ENCODE results near the gene RAB6D. TPM values are rescaled to one million over a fixed set of nuclear protein-coding genes. Genes with fewer than 3 reads are reported as not detected.
"Not testable (repeated sequence)": the region's sequence is repeated elsewhere in the genome, so short reads cannot be mapped to it uniquely, and the experiment has no call there.

RAB6D gene
- total RNA-seq = not detected

GRCh38 chr2:131363703-131364186, at the start of gene RAB6D:
RAB6D (minus strand) TSS chr2:131364168; CDS start chr2:131363720, 448 bp downstream.
- not testable (repeated sequence) for H3K9me3 Mint-ChIP-seq; H3K27ac Mint-ChIP-seq; H3K36me3 Mint-ChIP-seq; DNase-seq (ENCODE audit: low spot score in 2 of 2)
- ATAC-seq = peak in 1 of 2 donors; percentile 70

- Mint-ChIP-seq H3K36me3 (no peaks in the 10 kb centered on the region), H3K9me3 (no peaks in the 10 kb centered on the region), H3K27ac (peak overlapping the region in 1 of 2 donors; percentile 84)
- peak; percentile 37 to 63 for ATAC-seq
- DNase-seq (ENCODE audit: low spot score in 2 of 2) = peak in 1 of 2 donors; percentile 46
These were observed 49.3 kb upstream of the RAB6D start for GRCh38 chr2:131413148-131413747.

GRCh38 chr2:131410173-131410572, 46.2 kb upstream of the RAB6D start:
- DNase-seq (ENCODE audit: low spot score in 2 of 2) = no peak
- Mint-ChIP-seq H3K27ac (no peak overlapping the region), H3K36me3 (no peaks in the 10 kb centered on the region), H3K9me3 (no peaks in the 10 kb centered on the region)
- ATAC-seq = no peak

- peak in 1 of 2 donors; percentile 43 for ATAC-seq
- DNase-seq (ENCODE audit: low spot score in 2 of 2) = no peak
- no peaks in the 10 kb centered on the region for H3K9me3 Mint-ChIP-seq
- no peaks in the 10 kb centered on the region for H3K36me3 Mint-ChIP-seq
- no peak overlapping the region for H3K27ac Mint-ChIP-seq
These were observed 44.8 kb upstream of the RAB6D start for GRCh38 chr2:131408778-131409177.

DNA sequence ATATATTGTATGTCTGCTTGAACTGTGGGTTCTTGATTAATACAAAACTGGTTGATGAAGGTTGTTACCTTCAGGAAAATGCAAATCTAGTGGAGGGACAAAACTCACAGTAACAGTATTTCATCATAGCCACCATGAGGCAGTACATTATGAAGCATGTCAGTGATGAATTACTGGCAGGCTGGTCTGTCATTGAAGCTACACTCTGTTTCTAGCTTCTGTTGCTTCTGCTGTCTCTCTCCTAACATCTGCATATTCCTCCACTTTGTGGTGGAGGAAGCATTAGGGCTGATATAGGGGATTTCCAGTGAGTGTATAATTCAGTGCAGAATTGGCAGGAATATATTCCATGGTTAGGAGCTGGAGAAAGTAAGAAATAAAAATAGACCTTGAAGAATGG, 44.2 kb upstream of the RAB6D start:
- Mint-ChIP-seq H3K27ac (no peak overlapping the region), H3K9me3 (no peaks in the 10 kb centered on the region), H3K36me3 (no peaks in the 10 kb centered on the region)

GRCh38 chr2:131404753-131405152, 40.8 kb upstream of the RAB6D start:
- Mint-ChIP-seq H3K36me3 (no peaks in the 10 kb centered on the region), H3K9me3 (no peaks in the 10 kb centered on the region), H3K27ac (no peak overlapping the region)
- DNase-seq (ENCODE audit: low spot score in 2 of 2) = no peak
- ATAC-seq = no peak

More for the DNA sequence above, 44.2 kb upstream of the RAB6D start:
- ATAC-seq (no peak), DNase-seq (ENCODE audit: low spot score in 2 of 2) (no peak)

GRCh38 chr2:131402320-131403039, 38.5 kb upstream of the RAB6D start:
- H3K27ac Mint-ChIP-seq = no peak overlapping the region
- no peaks in the 10 kb centered on the region for H3K36me3 Mint-ChIP-seq
- DNase-seq (ENCODE audit: low spot score in 2 of 2) (no peak), ATAC-seq (no peak)
- H3K9me3 Mint-ChIP-seq = no peaks in the 10 kb centered on the region

DNA sequence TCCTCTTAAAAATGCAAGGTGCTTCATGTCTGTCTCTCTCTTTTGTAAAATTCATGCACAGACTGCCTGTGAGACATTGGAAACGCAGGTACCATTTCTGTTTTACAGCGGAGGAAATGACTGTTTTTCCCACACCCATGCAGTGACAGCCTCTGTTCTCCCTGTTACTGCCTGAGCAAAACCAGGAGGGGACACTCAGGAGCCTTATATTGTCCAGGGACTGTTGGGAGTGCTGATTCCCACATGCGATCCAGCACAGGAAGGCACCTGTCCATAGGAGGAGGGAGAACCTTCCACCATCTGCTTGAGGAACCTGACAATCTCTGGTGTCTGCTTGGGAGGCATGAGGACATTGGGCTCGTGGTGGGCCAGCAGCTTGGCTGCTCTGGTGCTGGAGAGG, 36.9 kb upstream of the RAB6D start:
- ATAC-seq (no peak), DNase-seq (ENCODE audit: low spot score in 2 of 2) (no peak)
- Mint-ChIP-seq H3K9me3 (no peaks in the 10 kb centered on the region), H3K27ac (no peak overlapping the region), H3K36me3 (no peaks in the 10 kb centered on the region)

DNA sequence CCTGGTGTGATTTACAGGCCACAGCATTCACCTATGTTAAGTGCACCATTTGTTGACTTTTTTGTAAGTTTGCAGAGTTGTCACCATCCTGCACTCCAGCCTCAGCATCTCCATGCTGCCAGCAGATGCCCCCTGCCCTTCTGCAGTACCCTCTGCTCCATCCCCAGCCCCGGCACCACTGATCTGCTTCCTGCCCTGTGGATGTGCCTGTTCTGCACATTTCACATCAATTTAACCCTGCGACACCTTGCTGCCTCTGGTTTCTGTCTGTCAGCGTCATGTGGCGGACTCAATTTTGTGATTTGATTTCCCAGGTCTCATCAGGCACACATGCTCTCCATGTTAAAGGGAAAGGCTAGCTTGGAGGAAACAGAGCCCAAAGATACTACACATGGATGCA, 36.5 kb upstream of the RAB6D start:
- H3K36me3 Mint-ChIP-seq; H3K9me3 Mint-ChIP-seq; H3K27ac Mint-ChIP-seq; ATAC-seq; DNase-seq (ENCODE audit: low spot score in 2 of 2): not testable (repeated sequence)

DNA sequence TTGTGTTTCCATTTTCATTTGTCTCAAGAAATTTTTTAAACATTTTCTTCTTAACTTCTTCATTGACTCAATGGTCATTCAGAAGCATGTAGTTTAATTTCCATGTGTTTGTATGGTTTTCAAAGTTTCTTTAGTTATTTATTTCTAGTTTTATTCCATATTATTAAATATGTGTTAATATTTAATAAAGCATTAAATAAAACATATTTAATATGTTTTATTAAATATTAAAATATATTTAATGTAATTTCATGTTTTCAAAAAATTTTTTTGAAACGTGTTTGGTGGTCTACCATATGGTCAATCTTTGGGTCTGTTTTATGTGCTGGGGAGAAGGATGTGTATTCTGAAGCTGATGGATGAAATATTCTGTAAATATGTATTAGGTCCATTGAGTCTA, 32.2 kb upstream of the RAB6D start:
- not testable (repeated sequence) for H3K27ac Mint-ChIP-seq; H3K9me3 Mint-ChIP-seq; ATAC-seq; DNase-seq (ENCODE audit: low spot score in 2 of 2); H3K36me3 Mint-ChIP-seq

DNA sequence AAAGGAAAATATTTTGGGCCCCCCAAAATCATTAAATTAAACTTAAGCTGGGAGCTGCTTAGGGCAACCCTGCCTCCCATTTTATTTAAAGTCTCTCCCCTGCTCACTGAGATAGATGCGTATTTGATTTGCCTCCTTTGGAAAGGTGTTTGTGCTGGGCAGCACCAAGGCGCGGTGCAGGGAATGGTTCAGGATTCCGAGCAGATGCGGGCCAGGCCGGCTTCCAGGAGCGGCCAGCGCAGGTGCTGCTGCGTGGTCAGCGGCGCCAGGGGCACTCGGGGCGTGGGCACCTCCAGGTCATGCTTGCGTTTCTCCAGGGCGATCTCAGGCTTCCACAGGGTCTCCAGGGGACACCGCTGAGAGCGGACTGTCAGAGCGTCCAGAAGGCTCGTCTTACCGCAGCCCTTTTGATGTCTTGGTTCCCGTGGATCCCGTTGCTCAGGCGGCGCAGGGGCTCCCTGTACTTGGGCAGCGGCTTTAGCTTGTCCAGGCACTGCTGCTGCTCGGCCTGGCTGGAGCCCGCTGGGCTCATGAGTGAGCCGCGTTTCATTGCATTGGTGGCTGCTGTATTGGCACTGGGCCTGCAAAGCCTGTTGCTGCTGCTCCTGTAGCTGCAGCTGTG, 31.2 kb upstream of the RAB6D start:
- not testable (repeated sequence) for DNase-seq (ENCODE audit: low spot score in 2 of 2); H3K36me3 Mint-ChIP-seq; H3K27ac Mint-ChIP-seq; H3K9me3 Mint-ChIP-seq; ATAC-seq

DNA sequence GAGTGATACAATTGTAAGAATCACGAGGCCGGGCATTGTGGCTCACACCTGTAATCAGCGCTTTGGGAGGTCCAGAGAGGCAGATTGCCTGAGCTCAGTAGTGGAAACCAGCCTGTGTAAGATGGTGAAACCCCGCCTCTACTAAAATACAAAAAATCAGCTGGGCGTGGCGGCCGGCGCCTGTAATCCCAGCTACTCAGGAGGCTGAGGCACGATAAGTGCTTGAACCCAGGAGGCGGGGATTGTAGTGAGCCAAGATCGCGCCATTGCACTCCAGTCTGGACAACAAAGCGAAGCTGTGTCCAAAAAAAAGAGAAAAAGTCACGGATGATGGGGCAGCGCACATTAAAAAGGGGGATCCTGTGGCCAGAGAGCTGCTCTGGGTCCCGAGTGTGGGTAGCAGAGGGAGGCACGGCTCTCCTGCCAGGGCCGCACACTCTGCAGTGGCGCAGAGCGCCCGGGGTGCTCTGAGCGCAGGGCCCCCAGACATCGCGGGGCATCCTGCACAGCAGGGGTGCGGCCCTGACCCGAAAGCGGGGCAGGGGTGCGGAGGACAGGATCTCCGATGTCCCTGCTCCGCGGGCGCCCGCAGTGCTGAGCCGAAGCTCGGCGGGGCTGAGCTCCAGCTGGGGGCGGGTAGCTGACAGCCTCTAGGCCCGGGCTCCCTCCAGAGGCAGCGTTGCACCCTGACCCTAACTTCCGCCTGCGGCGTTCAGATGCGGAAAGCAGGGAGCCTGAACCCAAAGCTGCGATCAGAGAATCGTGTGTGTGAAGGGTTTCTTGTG, 30.4 kb upstream of the RAB6D start:
- peak in 1 of 2 donors; percentile 27 for DNase-seq (ENCODE audit: low spot score in 2 of 2)
- no peaks in the 10 kb centered on the region for H3K36me3 Mint-ChIP-seq
- peak; percentile 29 to 76 for ATAC-seq

DNA sequence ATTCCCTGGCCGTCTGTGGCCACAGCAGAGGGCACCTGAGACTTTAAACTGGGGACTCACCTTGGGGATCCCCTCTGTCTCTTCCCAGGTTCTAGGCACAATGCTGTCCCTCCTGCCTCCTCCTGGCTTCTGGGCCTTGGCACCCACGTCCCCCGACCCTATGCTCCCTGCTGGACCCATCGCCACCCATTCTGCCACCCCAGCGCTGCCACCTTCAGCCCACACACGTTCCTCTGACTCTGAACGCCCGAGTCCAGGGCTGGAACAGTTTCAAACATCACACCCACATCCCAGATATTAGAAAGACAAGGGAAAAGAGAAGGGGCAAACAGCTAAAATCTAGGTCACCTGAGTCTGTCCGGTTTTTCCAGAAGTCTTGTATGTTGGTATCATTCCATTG, 28.0 kb upstream of the RAB6D start:
- ATAC-seq; H3K9me3 Mint-ChIP-seq; H3K36me3 Mint-ChIP-seq; DNase-seq (ENCODE audit: low spot score in 2 of 2): not testable (repeated sequence)
- peak overlapping the region in 1 of 2 donors; percentile 55 for H3K27ac Mint-ChIP-seq

More for the DNA sequence above, 30.4 kb upstream of the RAB6D start:
- Mint-ChIP-seq H3K27ac (no peak overlapping the region), H3K9me3 (no peaks in the 10 kb centered on the region)

- not testable (repeated sequence) for H3K27ac Mint-ChIP-seq; H3K36me3 Mint-ChIP-seq; H3K9me3 Mint-ChIP-seq; DNase-seq (ENCODE audit: low spot score in 2 of 2); ATAC-seq
These were observed 27.5 kb upstream of the RAB6D start for GRCh38 chr2:131391471-131391870.

DNA sequence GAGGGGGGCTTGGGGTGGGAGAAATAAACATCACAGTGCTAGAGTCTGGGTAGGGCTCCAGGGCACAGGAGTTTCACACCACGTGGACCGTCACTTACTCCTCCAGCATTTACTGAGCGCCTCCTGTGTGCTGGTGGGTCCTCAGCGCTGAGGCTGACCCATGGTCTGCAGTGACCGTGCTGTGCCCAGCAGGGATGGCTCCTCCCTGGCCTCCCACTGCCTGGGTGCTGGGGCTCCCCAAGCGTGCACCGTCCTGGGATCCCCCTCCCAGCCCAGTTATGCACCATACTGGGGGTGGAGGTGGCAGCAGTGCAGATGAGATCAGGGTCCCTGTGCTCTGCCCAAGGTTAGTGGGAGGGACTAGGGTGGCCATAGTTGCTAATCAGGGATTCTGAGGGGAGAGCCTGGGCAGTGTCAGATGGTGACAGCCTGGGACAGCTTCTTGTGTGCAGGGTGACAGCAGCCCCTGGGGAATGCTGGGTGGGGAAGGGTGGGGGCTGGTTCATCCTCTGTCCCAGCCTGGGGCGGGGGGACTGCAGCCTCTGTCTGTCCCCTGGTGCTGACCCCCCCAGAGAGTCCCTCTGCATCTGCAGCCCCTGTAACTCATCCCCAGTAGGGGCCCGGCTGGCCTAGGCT, 26.6 kb upstream of the RAB6D start:
- DNase-seq (ENCODE audit: low spot score in 2 of 2); H3K27ac Mint-ChIP-seq; ATAC-seq; H3K9me3 Mint-ChIP-seq; H3K36me3 Mint-ChIP-seq: not testable (repeated sequence)

DNA sequence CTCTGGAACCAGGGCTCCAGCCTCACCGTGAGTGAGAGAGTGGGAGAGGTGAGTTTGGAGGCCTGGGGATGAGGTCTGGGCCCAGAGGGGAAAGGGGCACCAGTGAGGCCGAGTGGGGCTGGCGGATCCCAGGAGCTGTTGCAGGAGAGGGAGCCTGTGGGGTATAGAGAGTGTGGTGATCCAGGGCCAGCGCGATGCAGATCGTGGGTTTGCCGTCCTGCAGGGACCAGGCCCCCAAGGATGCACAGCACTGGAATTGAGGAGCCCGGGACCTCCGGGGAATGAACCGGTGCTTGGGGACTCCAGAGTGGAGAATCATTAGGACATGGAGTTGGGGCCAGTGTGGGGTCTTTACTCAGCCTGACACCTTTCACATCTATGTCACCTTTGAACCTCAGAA, 25.7 kb upstream of the RAB6D start:
- Mint-ChIP-seq H3K9me3 (no peaks in the 10 kb centered on the region), H3K36me3 (no peaks in the 10 kb centered on the region), H3K27ac (peak overlapping the region in 1 of 2 donors; percentile 62)
- ATAC-seq (no peak), DNase-seq (ENCODE audit: low spot score in 2 of 2) (no peak)

All from activated naive CD4-positive, alpha-beta T cell treated with anti-CD3 and anti-CD28 coated beads, Interleukin-2, amount 50 U/mL, for 72 hours (primary cell).